GM18517 (cell line): Measurements from ENCODE around the gene NAPG.
"Not testable (repeated sequence)": the region's sequence is repeated elsewhere in the genome, so short reads cannot be mapped to it uniquely, and the experiment has no call there.

Experiments used
- ATAC-seq: cut with Tn5 transposase; IDR thresholded peaks from one replicate; pipeline ENCODE4 v1.9.1; 2021; ENCODE audit warnings: mild to moderate bottlenecking, moderate library complexity; ENCODE audit not compliant: unreplicated experiment

NAPG gene

GRCh38 chr18:10544093-10544748 lies 18.4 kb downstream of the NAPG start:
- ATAC-seq: no peak

DNA sequence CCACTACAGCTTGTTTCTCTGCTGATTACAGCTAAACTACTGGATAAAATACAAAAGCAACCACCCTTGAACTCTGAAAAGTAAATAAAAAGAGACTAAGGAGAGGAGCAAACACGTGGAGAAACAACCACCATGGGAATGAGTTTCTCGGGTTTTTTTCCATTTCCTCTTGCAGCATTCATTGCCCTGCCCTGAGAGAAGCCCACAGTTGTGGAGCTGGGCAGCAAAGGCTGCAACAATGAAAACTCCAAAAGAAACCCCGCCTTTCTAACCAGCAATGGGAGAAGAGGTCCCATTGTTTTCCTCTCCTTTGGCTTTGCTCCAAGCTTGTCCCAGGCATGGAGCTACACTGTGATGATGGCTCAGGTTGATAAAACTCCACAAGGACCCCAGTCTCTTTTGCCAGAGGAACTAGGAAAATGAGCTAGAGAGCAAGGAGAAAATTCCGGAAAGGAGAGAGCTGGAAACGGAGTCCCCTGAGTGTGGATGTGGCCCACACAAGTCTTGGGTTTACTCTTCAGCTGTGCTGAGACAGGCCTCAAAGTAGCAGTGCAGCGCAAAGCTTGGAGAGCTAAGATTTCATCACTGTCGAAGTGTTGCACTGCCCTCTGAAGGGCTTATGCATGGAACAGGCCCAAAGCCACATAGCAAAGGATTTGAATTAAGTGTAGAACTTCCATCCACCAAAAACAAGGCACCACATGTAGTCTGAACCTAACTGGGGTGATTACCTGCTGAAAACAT lies 20.9 kb downstream of the NAPG start:
- no peak for ATAC-seq

GRCh38 chr18:10552226-10552625 lies 26.4 kb downstream of the NAPG start:
- no peak for ATAC-seq

- ATAC-seq: not testable (repeated sequence)
Observed at GRCh38 chr18:10556251-10556650, 30.4 kb downstream of the NAPG start.

GRCh38 chr18:10557085-10557677 lies 31.4 kb downstream of the NAPG start:
- no peak for ATAC-seq

- no peak for ATAC-seq
Observed at GRCh38 chr18:10558243-10558966, 32.6 kb downstream of the NAPG start.

DNA sequence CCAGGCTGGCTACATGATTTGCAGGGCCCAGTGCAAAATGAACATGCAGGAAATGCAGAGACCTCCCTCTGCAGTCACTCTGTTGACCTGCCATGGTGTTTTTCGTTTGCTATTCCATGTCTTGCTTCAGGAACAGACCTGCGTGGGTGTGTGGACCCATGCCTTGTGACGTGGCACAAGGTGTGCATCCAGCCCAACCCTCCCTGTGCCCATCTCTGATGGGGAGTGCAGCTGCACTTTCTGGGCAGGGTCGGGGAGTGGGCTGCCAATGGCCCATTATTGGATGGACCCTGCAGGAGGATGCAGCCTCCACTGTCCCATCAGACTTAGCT lies 33.1 kb downstream of the NAPG start:
- no peak for ATAC-seq

GRCh38 chr18:10559553-10560451 lies 34.0 kb downstream of the NAPG start:
- ATAC-seq: peak; percentile 29

DNA sequence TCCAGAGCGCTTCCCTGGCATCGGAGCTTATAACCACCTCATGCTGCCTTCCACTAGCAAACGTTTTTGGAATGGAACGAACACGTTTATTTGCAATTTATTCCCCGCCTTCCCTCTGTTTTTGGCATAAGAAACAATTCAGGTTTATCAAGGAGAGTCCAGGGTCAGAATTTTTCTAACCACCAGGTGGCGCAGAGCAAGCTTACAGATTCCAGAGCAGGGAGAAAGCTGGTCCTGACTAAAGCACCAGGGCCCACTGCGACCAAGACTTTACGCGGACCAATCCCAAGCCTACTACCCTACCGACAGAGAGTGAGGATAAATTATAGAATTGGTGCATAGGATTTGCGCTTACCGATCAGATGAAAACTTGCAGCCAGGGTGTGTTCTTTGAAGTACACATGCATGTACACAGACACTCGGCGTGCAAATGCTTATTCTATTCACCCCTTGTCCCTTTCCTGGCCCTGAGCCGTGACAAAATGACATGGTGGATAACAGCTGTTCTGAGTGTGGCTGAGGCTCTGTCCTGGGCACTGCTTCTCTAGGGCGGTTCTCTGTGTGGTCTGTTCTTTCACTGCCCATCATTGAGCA lies 34.7 kb downstream of the NAPG start:
- peak; percentile 77 for ATAC-seq

DNA sequence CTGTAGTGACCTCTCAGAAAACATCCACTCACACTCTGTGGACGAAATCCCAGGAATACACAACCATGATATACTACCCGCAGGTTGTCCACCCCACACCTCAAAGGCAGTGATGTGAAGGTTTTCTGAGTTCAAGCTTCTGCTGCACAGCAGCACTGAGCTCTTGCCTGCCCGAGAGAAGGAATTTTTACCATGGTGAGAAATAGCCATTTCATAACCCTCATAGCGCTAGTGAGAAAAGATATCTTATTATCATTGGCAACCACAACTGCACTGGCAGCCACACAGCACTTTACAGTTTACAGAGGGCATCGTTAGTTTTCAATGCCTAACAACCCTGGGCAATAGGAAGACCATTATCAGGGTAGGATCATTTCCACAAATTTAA lies 36.9 kb downstream of the NAPG start:
- ATAC-seq: no peak

DNA sequence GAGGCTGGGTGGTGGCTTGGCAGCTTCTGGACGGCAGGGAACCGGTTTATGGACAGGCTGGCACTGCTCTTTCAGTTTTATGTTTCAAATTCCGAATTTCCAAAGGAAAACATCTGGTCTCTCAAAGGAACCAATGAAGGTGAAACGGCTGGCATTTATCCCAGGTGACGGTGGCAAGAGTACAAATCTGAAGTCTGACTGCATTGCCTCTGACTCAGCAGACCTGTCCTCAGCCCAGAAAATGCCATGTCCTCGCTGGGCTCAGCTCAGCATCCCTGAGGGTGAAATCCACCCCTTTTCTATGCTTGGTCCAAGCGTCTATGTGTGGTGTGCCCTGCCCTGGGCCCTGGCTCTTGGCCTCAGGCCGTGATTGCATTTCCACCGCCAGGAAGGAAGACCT lies 38.1 kb downstream of the NAPG start:
- ATAC-seq: no peak

DNA sequence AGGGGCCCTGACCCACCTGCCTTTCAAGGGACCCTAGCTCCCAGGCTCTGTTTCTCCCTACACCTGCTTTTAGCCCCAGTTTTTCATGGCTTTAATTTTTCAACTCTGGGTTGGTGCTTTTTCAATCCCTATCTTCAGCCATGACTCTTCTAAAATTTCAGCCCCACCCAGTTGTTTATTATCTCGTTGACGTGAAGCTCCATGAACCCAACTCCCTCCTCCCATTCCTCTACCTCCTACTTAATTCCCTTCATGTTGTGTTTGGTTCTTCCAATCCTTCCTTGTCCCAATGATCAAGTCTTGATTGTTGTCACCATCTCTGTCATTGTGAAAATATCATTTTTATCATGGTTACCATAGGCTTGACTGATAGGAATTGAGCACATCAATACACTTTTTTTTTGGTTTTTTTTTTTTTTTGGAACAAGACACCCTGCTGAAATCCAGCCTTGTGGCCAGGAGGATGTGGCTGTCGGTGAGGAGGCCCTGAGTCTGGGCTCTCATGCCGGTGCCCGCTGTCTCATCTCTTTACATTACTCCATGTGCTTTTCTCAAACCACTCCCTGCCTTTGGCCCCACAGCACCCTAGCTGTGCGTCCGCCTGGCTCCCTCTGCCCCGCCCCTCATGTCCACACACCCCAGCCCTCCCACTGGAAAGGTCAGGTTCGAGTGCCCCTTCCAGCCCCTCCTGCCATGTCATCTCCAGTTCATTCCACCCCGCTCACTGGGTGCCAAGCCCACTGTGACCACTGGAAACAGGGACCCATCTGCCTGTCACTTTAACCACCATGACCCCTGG lies 39.3 kb downstream of the NAPG start:
- ATAC-seq: no peak

DNA sequence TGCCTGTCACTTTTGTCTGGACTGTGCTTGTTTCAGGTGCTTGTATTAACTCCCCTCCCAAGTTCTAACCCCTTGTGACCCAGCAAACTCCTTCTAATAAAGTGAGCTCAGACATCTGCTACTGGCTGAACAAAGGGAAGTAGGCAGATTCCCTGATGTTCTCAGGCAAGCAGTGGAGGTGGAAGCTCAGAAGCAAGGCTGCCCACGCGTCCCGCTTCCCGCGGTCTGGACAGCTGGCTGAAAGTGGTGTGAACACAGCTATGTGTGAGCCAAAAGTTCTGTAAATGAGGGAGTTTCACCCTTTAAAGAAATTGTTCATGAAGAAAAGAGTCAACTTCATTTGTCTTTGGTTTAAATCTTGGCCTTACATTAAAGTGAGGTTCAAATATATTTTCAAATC lies 40.0 kb downstream of the NAPG start:
- no peak for ATAC-seq

- ATAC-seq: no peak
Observed at GRCh38 chr18:10566390-10566789, 40.6 kb downstream of the NAPG start.

DNA sequence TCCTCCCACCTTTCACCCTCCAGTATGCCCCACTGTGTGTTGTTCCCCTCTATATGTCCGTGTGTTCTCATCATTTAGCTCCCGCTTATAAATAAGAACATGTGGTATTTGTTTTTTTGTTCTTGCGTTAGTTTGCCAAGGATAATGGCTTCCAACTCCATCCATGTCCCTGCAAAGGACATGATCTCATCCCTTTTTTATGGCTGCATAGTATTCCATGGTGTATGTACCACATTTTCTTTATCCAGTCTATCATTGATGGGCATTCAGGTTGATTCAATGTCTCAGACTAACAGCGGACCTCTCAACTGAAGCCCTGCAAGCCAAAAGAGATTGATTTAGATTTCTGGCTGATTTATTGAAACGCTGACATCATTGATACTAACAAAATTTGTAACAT lies 44.1 kb downstream of the NAPG start:
- ATAC-seq: not testable (repeated sequence)

GRCh38 chr18:10570622-10571021 lies 44.8 kb downstream of the NAPG start:
- no peak for ATAC-seq

- ATAC-seq: no peak
Observed at GRCh38 chr18:10571537-10571936, 45.7 kb downstream of the NAPG start.

GRCh38 chr18:10573261-10573660 lies 47.4 kb downstream of the NAPG start:
- not testable (repeated sequence) for ATAC-seq

DNA sequence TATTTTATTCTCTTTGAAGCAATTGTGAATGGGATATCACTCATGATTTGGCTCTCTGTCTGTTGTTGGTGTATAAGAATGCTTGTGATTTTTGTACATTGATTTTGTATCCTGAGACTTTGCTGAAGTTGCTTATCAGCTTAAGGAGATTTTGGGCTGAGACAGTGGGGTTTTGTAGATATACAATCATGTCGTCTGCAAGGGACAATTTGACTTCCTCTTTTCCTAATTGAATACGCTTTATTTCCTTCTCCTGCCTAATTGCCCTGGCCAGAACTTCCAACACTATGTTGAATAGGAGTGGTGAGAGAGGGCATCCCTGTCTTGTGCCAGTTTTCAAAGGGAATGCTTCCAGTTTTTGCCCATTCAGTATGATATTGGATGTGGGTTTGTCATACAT lies 48.6 kb downstream of the NAPG start:
- ATAC-seq: not testable (repeated sequence)
